ENCODE results near the gene CUL4A. TPM values are rescaled to one million over a fixed set of nuclear protein-coding genes. Genes with fewer than 3 reads are reported as not detected.
A peak's percentile ranks its signal among the peaks of the same experiment; 100 is the strongest.

Gene CUL4A
- total and polyA plus RNA-seq, 2 experiments from 2014 or later = 67.3 to 197 TPM

GRCh38 chr13:113210833-113211232 is 1.4 kb downstream of the CUL4A start:
- peaks cover 23% of the 10 kb centered on the region for H3F3A ChIP-seq (ENCODE audit: insufficient read depth)
- H3K27ac ChIP-seq = peak overlapping the region; percentile 97; the same call in 1 of the 2 replicates
- no peaks in the 10 kb centered on the region for H3K27me3 ChIP-seq (replicated peaks; ENCODE audit: insufficient read depth)
- no peaks in the 10 kb centered on the region for H3K9me2 ChIP-seq (ENCODE audit: insufficient read depth)
- H3K4me3 ChIP-seq = peak overlapping the region; percentile 95
- H3K9me3 ChIP-seq (ENCODE audit: low read depth) = no peaks in the 10 kb centered on the region
- H3K9ac ChIP-seq = peak overlapping the region; percentile 98
- no peak for DNase-seq
- peaks cover 83% of the 10 kb centered on the region for H3K79me2 ChIP-seq (ENCODE audit: insufficient read depth)
- H3K36me3 ChIP-seq (ENCODE audit: low read depth) = peaks cover 9% of the 10 kb centered on the region; the same call in 1 of the 2 replicates
- WGBS, 2 experiments (ENCODE audit: low coverage in 1 of 2, low lambda C conversion rate in 2 of 2, missing lambda C conversion rate in 2 of 2) = 78 to 83% methylated on average over 6 of the region's 6 CpGs
- no peak overlapping the region for H2AFZ ChIP-seq
- peaks cover 29% of the 10 kb centered on the region for H4K20me1 ChIP-seq (ENCODE audit: insufficient read depth)
- H3K4me1 ChIP-seq (ENCODE audit: insufficient read depth) = peaks cover 29% of the 10 kb centered on the region
- TF ChIP-seq EZH2 (IDR thresholded peaks at IDR 0.05; ENCODE audit: insufficient read depth, poor library complexity, severe bottlenecking) (no peak), EZH2phosphoT487 (IDR thresholded peaks at IDR 0.05; ENCODE audit: insufficient read depth, low read depth) (no peak)
- in situ Hi-C loops (cut with MboI) = loop anchor here (10.0 kb wide), 1 partner anchor 176 kb away; no protein-coding TSS in a partner anchor
- H3K4me2 ChIP-seq (ENCODE audit: unreplicated experiment) = peak overlapping the region; percentile 95

- WGBS, 2 experiments (ENCODE audit: low coverage in 1 of 2, low lambda C conversion rate in 2 of 2, missing lambda C conversion rate in 2 of 2) = 95% methylated on average over 10 of the region's 10 CpGs
- in situ Hi-C loops (cut with MboI) = loop anchor here (10.0 kb wide), 1 partner anchor 177 kb away; no protein-coding TSS in a partner anchor
These were observed 2.4 kb downstream of the CUL4A start for GRCh38 chr13:113211774-113212173.

GRCh38 chr13:113216254-113217048 is 7.0 kb downstream of the CUL4A start:
- no peak for TF ChIP-seq EZH2phosphoT487 (IDR thresholded peaks at IDR 0.05; ENCODE audit: insufficient read depth, low read depth)
- TF ChIP-seq EZH2 (IDR thresholded peaks at IDR 0.05; ENCODE audit: insufficient read depth, poor library complexity, severe bottlenecking) = no peak
- WGBS, 2 experiments (ENCODE audit: low coverage in 1 of 2, low lambda C conversion rate in 2 of 2, missing lambda C conversion rate in 2 of 2) = 4 to 5% methylated on average over 7 of the region's 7 CpGs
- no peak overlapping the region for H2AFZ ChIP-seq
- H3K36me3 ChIP-seq (ENCODE audit: low read depth) = peaks cover 8% of the 10 kb centered on the region; the same call in 1 of the 2 replicates
- peak overlapping the region; percentile 64 for H3K27ac ChIP-seq
- H3K4me2 ChIP-seq (ENCODE audit: unreplicated experiment) = peak overlapping the region; percentile 72
- H3K4me1 ChIP-seq (ENCODE audit: insufficient read depth) = peaks cover 22% of the 10 kb centered on the region
- no peaks in the 10 kb centered on the region for H3K9me2 ChIP-seq (ENCODE audit: insufficient read depth)
- H3F3A ChIP-seq (ENCODE audit: insufficient read depth) = peaks cover 31% of the 10 kb centered on the region
- H3K79me2 ChIP-seq (ENCODE audit: insufficient read depth) = peaks cover 100% of the 10 kb centered on the region
- DNase-seq = peak; percentile 85
- no peaks in the 10 kb centered on the region for H3K9me3 ChIP-seq (ENCODE audit: low read depth)
- no peaks in the 10 kb centered on the region for H3K27me3 ChIP-seq (replicated peaks; ENCODE audit: insufficient read depth)
- peak overlapping the region; percentile 39 for H3K9ac ChIP-seq
- H3K4me3 ChIP-seq = peak overlapping the region; percentile 7
- peaks cover 37% of the 10 kb centered on the region for H4K20me1 ChIP-seq (ENCODE audit: insufficient read depth)
- in situ Hi-C loops (cut with MboI) = loop anchor here (10.0 kb wide), 1 partner anchor 182 kb away; no protein-coding TSS in a partner anchor

More at GRCh38 chr13:113211774-113212173, 2.4 kb downstream of the CUL4A start:
- Histone ChIP-seq H3K9me2 (ENCODE audit: insufficient read depth) (no peaks in the 10 kb centered on the region), H3K79me2 (ENCODE audit: insufficient read depth) (peaks cover 83% of the 10 kb centered on the region), H3K9me3 (ENCODE audit: low read depth) (no peaks in the 10 kb centered on the region), H3K27me3 (replicated peaks; ENCODE audit: insufficient read depth) (no peaks in the 10 kb centered on the region), H3K36me3 (ENCODE audit: low read depth) (peaks cover 9% of the 10 kb centered on the region; the same call in 1 of the 2 replicates), H3K4me2 (ENCODE audit: unreplicated experiment) (no peak overlapping the region), H3K4me3 (peak overlapping the region; percentile 95; the same call in 1 of the 2 replicates), H3K27ac (no peak overlapping the region), H4K20me1 (ENCODE audit: insufficient read depth) (peaks cover 38% of the 10 kb centered on the region), H3K4me1 (ENCODE audit: insufficient read depth) (peaks cover 30% of the 10 kb centered on the region), H3F3A (ENCODE audit: insufficient read depth) (peaks cover 31% of the 10 kb centered on the region), H2AFZ (no peak overlapping the region), H3K9ac (no peak overlapping the region)
- no peak for DNase-seq
- TF ChIP-seq EZH2phosphoT487 (IDR thresholded peaks at IDR 0.05; ENCODE audit: insufficient read depth, low read depth) (no peak), EZH2 (IDR thresholded peaks at IDR 0.05; ENCODE audit: insufficient read depth, poor library complexity, severe bottlenecking) (no peak)

GRCh38 chr13:113218586-113218985 is 9.2 kb downstream of the CUL4A start:
- no peaks in the 10 kb centered on the region for H3K9me3 ChIP-seq (ENCODE audit: low read depth)
- H3K4me2 ChIP-seq (ENCODE audit: unreplicated experiment) = no peak overlapping the region
- H2AFZ ChIP-seq = no peak overlapping the region
- peaks cover 100% of the 10 kb centered on the region for H3K79me2 ChIP-seq (ENCODE audit: insufficient read depth)
- H3F3A ChIP-seq (ENCODE audit: insufficient read depth) = peaks cover 31% of the 10 kb centered on the region
- H3K4me1 ChIP-seq (ENCODE audit: insufficient read depth) = peaks cover 22% of the 10 kb centered on the region
- H3K27ac ChIP-seq = no peak overlapping the region
- no peaks in the 10 kb centered on the region for H3K36me3 ChIP-seq (ENCODE audit: low read depth)
- no peak for DNase-seq
- H3K4me3 ChIP-seq = no peak overlapping the region
- no peak overlapping the region for H3K9ac ChIP-seq
- H3K27me3 ChIP-seq (replicated peaks; ENCODE audit: insufficient read depth) = no peaks in the 10 kb centered on the region
- 65 to 75% methylated on average over 3 of the region's 3 CpGs for WGBS, 2 experiments (ENCODE audit: low coverage in 1 of 2, low lambda C conversion rate in 2 of 2, missing lambda C conversion rate in 2 of 2)
- in situ Hi-C loops (cut with MboI) = loop anchor here (10.0 kb wide), 1 partner anchor 184 kb away; no protein-coding TSS in a partner anchor
- H3K9me2 ChIP-seq (ENCODE audit: insufficient read depth) = no peaks in the 10 kb centered on the region
- H4K20me1 ChIP-seq (ENCODE audit: insufficient read depth) = peaks cover 33% of the 10 kb centered on the region
- TF ChIP-seq EZH2 (IDR thresholded peaks at IDR 0.05; ENCODE audit: insufficient read depth, poor library complexity, severe bottlenecking) (no peak), EZH2phosphoT487 (IDR thresholded peaks at IDR 0.05; ENCODE audit: insufficient read depth, low read depth) (no peak)
